ENCODE measurements around the gene RAB15. TPM values are rescaled to one million over a fixed set of nuclear protein-coding genes. Genes with fewer than 3 reads are reported as not detected.

Gene RAB15
- total and polyA plus RNA-seq, 2 of the 8 experiments (the other 6 are each of a cell fraction or from before 2014, with no cell fraction given), result 38.8 to 58.1 TPM

DNA sequence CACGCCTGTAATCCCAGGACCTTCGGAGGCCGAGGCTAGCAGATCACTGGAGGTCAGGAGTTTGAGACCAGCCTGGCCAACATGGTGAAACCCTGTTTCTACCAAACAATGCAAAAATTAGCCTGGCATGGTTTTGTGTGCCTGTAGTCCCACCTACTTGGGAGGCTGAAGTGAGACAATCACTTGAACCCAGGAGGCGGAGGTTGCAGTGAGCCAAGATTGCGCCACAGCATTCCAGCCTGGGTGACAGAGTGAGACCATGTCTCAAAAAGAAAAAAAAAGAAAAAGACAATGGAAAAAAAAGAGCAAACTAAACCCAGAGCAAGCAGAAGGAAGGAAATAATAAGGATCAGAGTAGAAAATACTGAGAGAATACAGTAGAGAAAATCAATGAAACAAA lies 52.5 kb downstream of the RAB15 start:
- ChIA-PET POLR2A (ENCODE audit: partially characterized antibody) (interaction anchor here (0.7 to 2.3 kb wide), 2 partner anchors 16 to 32 kb away, joined by 3 to 4 read pairs; no protein-coding TSS in a partner anchor), CTCF (ENCODE audit: partially characterized antibody) (interaction anchor here (0.7 kb wide), 1 partner anchor 19 kb away, joined by 4 read pairs; no protein-coding TSS in a partner anchor)
- no peak overlapping the region for H3K56ac ChIP-seq (replicated peaks; ENCODE audit: insufficient read length, low read depth, low read length)
- FAIRE-seq (no peak), DNase-seq (ENCODE audit: low read depth in 1 of 2, low spot score in 2 of 2) (no peak)
- no peak overlapping the region for H2BK12ac ChIP-seq (ENCODE audit: low read depth, low read length)
- no peak overlapping the region for H2AFZ ChIP-seq (ENCODE audit: low read length)
- no peak overlapping the region for H3K9ac ChIP-seq (replicated peaks in 1 of 4; ENCODE audit: extremely low read depth in 1 of 4, low read depth in 3 of 4, low read length in 3 of 4)
- no peak overlapping the region for H3K4me2 ChIP-seq (ENCODE audit: insufficient read depth in 1 of 2, low read depth in 2 of 2, low read length in 2 of 2)
- H3K36me3 ChIP-seq (ENCODE audit: control insufficient read depth in 2 of 4, insufficient read depth in 4 of 4, low read length in 3 of 4), result peaks cover 0 to 10% (median 2%) of the 10 kb centered on the region in 4 experiments; a peak in 4 of 8 replicates
- no peak overlapping the region for H3K18ac ChIP-seq (ENCODE audit: extremely low read depth, low read length)
- H2BK5ac ChIP-seq (ENCODE audit: low read depth, low read length), result no peak overlapping the region
- no peak overlapping the region for H3K4me3 ChIP-seq (ENCODE audit: extremely low read depth in 1 of 4, insufficient read depth in 2 of 4, low read depth in 3 of 4, low read length in 4 of 4)
- H3K27ac ChIP-seq (ENCODE audit: low read depth, low read length), result no peak overlapping the region
- H2BK15ac ChIP-seq (ENCODE audit: low read length), result no peak overlapping the region
- no peak for TF ChIP-seq TEAD4 (IDR thresholded peaks at IDR 0.05; ENCODE audit: low read depth, low read length)
- TF ChIP-seq CEBPB (IDR thresholded peaks at IDR 0.05; ENCODE audit: low read depth, low read length), result peak; percentile 79
- H3K14ac ChIP-seq (ENCODE audit: insufficient read length), result no peak overlapping the region
- 93% methylated on average over 5 of the region's 5 CpGs; no CpG with 5 or more reads in 1 of the 2 experiments for WGBS, 2 experiments (ENCODE audit: extremely low coverage in 1 of 2, insufficient coverage in 1 of 2, insufficient read length in 1 of 2, insufficient replicate concordance in 2 of 2, low coverage in 1 of 2, low lambda C conversion rate in 2 of 2, missing lambda C conversion rate in 1 of 2)
- peaks cover 5 to 28% of the 10 kb centered on the region in 2 experiments; a peak in 3 of 4 replicates for H3K79me2 ChIP-seq (ENCODE audit: control insufficient read depth in 1 of 2, insufficient read depth in 2 of 2, low read length in 2 of 2)
- H4K91ac ChIP-seq (replicated peaks; ENCODE audit: insufficient read length, low read length), result no peak overlapping the region
- H4K20me1 ChIP-seq (replicated peaks in 1 of 2; ENCODE audit: control insufficient read depth in 1 of 2, insufficient read depth in 2 of 2, low read length in 2 of 2), result no peaks in the 10 kb centered on the region
- no peak overlapping the region for H3K4ac ChIP-seq (replicated peaks; ENCODE audit: insufficient read length, low read depth, low read length)
- H4K8ac ChIP-seq (ENCODE audit: extremely low read depth, insufficient read depth, low read length), result no peak overlapping the region
- H3K23me2 ChIP-seq (ENCODE audit: low read depth, low read length), result peaks cover 3% of the 10 kb centered on the region
- no peak overlapping the region for H2BK20ac ChIP-seq (ENCODE audit: low read length)
- H3K27me3 ChIP-seq (replicated peaks in 1 of 4; ENCODE audit: control insufficient read depth in 3 of 4, extremely low read depth in 1 of 4, insufficient read depth in 3 of 4, low read length in 3 of 4), result no peaks in the 10 kb centered on the region
- peaks cover 0 to 4% (median 0%) of the 10 kb centered on the region in 4 experiments; a peak in 3 of 7 replicates for H3K4me1 ChIP-seq (replicated peaks in 1 of 4; ENCODE audit: control insufficient read depth in 3 of 4, insufficient read depth in 4 of 4, low read length in 3 of 4)
- H3K9me3 ChIP-seq (ENCODE audit: insufficient read depth in 2 of 2, low read depth in 1 of 2, low read length in 1 of 2), result no peaks in the 10 kb centered on the region
- H4K5ac ChIP-seq (ENCODE audit: insufficient read length, low read depth, low read length), result no peak overlapping the region
- H2BK120ac ChIP-seq (replicated peaks; ENCODE audit: low read depth, low read length), result no peak overlapping the region
- H2AK5ac ChIP-seq (ENCODE audit: low read depth, low read length), result no peak overlapping the region
- H3K79me1 ChIP-seq (ENCODE audit: low read depth, low read length), result no peaks in the 10 kb centered on the region; the same call in none of the 2 replicates
- H3K23ac ChIP-seq (ENCODE audit: insufficient read length), result no peak overlapping the region

All from H1 (cell line).